ENCODE data around the gene SLC30A5.
A peak's percentile ranks its signal among the peaks of the same experiment; 100 is the strongest.
"Not testable (repeated sequence)": the region's sequence is repeated elsewhere in the genome, so short reads cannot be mapped to it uniquely, and the experiment has no call there.

The SLC30A5 gene

DNA sequence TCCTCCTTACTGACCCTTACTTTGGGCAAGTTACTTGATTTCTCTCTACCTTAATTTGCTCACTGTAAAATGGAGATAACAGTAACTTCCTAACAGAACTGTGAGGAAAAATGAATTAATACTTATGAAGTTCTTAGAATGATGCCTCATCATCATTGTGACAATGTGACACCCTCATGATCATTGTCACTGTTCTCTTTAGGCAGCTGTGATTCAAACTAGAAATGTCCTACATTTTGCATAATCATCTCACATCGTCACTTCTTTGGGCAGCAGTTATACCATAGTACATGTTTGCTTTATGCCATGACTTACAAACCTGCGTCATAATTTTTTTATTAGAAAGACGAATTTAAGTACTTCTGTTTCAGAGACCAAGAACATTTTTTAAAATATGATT, 9.7 kb downstream of the SLC30A5 start:
- no peak for DNase-seq (ENCODE audit: low read depth)
- TF ChIP-seq, protein P1, sequence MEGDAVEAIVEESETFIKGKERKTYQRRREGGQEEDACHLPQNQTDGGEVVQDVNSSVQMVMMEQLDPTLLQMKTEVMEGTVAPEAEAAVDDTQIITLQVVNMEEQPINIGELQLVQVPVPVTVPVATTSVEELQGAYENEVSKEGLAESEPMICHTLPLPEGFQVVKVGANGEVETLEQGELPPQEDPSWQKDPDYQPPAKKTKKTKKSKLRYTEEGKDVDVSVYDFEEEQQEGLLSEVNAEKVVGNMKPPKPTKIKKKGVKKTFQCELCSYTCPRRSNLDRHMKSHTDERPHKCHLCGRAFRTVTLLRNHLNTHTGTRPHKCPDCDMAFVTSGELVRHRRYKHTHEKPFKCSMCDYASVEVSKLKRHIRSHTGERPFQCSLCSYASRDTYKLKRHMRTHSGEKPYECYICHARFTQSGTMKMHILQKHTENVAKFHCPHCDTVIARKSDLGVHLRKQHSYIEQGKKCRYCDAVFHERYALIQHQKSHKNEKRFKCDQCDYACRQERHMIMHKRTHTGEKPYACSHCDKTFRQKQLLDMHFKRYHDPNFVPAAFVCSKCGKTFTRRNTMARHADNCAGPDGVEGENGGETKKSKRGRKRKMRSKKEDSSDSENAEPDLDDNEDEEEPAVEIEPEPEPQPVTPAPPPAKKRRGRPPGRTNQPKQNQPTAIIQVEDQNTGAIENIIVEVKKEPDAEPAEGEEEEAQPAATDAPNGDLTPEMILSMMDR (IDR thresholded peaks at IDR 0.05; ENCODE audit: low read length, missing control alignments) = no peak
- no peak overlapping the region for H3K4me3 ChIP-seq (replicated peaks; ENCODE audit: low read depth, low read length)

DNA sequence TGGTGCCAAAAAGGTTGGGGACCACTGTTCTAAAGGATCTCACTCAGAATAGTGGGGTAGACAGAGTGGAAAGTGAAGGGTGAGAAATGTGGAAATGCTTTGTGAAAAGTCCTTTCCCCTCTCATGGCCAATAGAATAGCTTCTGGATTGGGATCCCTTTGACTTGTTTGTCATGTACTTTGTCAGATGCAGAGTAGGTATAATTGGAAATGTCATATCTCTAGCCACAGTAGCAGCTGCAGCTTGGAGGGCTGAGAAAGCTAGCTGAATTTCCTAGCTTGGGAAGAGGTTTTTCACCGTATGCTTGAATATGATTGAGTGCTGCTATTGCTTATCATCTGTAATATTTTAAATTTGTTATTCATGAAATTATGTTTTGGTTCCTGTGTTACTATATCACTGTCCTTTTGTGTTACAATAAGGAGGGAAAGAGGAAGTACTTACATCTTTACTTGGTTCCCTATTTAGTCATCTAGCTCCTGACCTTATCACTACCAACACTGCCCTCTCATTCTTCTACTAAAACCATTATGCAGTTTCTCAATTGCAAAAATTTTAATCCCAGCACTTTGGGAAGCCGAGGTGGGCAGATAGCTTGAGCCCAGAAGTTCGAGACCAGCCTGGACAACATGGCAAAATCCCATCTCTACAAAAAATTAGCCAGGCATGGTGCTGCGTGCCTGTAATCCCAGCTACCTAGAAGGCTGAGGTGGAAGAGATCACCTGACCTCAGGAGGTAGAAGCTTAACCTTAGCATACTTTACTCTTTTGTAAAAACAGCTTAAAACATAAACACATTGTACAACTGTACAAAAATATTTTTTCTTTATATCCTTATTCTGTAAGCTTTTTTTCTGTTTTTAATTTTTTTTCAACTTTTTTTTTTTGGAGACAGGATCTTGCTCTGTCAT, 12.4 kb downstream of the SLC30A5 start:
- TF ChIP-seq, protein P1 (IDR thresholded peaks at IDR 0.05; ENCODE audit: low read length, missing control alignments) = no peak
- no peak overlapping the region for H3K4me3 ChIP-seq (replicated peaks; ENCODE audit: low read depth, low read length)
- no peak for DNase-seq (ENCODE audit: low read depth)

DNA sequence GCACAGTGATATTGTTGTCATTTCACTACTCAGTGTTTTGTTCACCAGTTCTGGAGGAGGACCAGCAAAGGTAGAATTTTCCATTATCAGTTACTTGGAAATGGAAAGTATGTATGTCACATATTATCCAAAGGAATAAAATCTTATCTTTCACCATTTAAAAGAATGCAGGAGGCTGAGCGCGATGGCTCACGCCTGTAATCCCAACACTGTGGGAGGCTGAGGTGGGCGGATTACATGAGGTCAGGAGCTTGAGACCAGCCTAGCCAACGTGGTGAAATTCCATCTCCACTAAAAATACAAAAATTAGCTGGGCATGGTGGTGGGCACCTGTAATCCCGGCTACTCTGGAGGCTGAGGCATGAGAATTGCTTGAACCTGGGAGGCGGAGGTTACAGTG, 14.6 kb downstream of the SLC30A5 start:
- not testable (repeated sequence) for H3K4me3 ChIP-seq (replicated peaks; ENCODE audit: low read depth, low read length); DNase-seq (ENCODE audit: low read depth)

DNA sequence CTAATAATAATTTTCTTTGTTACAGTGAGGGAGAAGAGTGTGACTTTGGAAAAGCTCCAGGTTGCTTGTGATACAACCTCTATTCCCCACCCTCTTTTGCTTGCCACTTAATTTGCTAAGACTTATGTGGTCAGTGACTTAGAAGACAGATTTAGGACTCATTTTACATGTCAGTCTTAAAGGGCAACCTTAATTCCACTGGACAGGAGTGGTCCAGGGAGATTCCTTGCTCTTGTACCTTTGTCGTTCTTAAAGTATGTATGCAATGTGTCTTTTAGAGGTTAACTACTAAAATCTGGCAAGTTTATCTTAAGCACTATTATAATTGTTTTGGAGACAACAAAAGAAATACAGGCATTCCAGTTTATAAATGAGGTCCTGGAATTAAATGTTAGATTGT, 20.0 kb downstream of the SLC30A5 start:
- no peak for DNase-seq (ENCODE audit: low read depth)
- TF ChIP-seq, protein P1 (IDR thresholded peaks at IDR 0.05; ENCODE audit: low read length, missing control alignments) = no peak
- H3K4me3 ChIP-seq (replicated peaks; ENCODE audit: low read depth, low read length) = no peak overlapping the region

DNA sequence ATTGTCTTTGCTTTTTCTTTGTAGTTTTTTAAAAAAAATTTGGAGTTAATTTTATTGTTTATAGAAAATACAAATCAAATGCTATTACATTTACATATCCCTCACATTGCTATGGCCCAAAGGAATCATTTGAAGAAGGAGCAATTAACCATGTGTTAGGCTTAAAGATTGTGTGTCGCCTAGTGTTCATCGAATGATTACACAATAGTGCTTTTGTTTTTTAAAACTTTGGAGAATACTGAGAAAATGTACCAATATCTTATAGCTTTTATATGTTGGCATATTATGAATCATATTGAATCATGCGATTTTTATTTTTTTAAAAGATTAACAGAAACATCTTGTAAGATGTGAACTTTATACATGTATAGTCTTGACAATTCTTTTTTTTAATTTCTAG, 21.7 kb downstream of the SLC30A5 start:
- H3K4me3 ChIP-seq (replicated peaks; ENCODE audit: low read depth, low read length) = no peak overlapping the region
- TF ChIP-seq, protein P1 (IDR thresholded peaks at IDR 0.05; ENCODE audit: low read length, missing control alignments) = no peak
- no peak for DNase-seq (ENCODE audit: low read depth)

DNA sequence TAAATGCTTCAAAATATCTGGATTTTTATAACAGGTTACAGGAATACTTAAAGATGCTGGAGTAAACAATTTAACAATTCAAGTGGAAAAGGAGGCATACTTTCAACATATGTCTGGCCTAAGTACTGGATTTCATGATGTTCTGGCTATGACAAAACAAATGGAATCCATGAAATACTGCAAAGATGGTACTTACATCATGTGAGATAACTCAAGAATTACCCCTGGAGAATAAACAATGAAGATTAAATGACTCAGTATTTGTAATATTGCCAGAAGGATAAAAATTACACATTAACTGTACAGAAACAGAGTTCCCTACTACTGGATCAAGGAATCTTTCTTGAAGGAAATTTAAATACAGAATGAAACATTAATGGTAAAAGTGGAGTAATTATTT, 35.6 kb downstream of the SLC30A5 start:
- no peak overlapping the region for H3K4me3 ChIP-seq (replicated peaks; ENCODE audit: low read depth, low read length)
- TF ChIP-seq, protein P1 (IDR thresholded peaks at IDR 0.05; ENCODE audit: low read length, missing control alignments) = no peak
- DNase-seq (ENCODE audit: low read depth) = peak; percentile 88

DNA sequence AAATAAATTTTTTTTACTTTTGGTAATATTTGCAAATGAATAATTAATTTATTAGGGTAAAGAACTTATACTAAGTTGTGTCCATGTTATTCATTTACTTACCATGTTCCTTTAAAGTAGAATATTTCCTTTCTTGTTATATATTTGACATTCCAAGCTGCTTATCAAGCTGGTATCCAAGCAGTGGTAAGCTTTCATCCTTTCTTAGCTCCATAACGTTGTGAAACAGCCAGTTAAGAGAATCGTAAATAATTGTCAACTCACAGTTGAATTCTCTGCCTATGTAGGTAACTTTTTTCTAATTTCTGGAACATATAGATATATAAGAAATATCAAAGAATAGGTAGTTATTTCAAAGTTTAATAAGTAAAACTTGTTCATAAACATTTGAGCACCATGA, 36.4 kb downstream of the SLC30A5 start:
- H3K4me3 ChIP-seq (replicated peaks; ENCODE audit: low read depth, low read length) = no peak overlapping the region
- TF ChIP-seq, protein P1 (IDR thresholded peaks at IDR 0.05; ENCODE audit: low read length, missing control alignments) = no peak

More for the DNA sequence above, 36.4 kb downstream of the SLC30A5 start:
- no peak for DNase-seq (ENCODE audit: low read depth)
